Activated CD4-positive, alpha-beta T cell treated with anti-CD3 and anti-CD28 coated beads, Interleukin-2, amount 10 ng/mL, durations not matched to agents 24 days and 14 days (primary cell): ENCODE results near the gene GPC3. TPM values are rescaled to one million over a fixed set of nuclear protein-coding genes. Genes with fewer than 3 reads are reported as not detected.
A peak's percentile ranks its signal among the peaks of the same experiment; 100 is the strongest.
"Not testable (repeated sequence)": the region's sequence is repeated elsewhere in the genome, so short reads cannot be mapped to it uniquely, and the experiment has no call there.

ENCODE experiments used
- DNase-seq: peaks from one replicate; pipeline ENCODE4 v3.0.0; 2022
- H3K27ac Mint-ChIP-seq: one replicate; pipeline ENCODE4 v1.8.0; 2022; ENCODE audit warnings: mild to moderate bottlenecking, mixed read lengths
- H3K27me3 Mint-ChIP-seq: one replicate; pipeline ENCODE4 v1.8.0; 2022; ENCODE audit warnings: mixed read lengths
- H3K36me3 Mint-ChIP-seq: one replicate; pipeline ENCODE4 v1.8.0; 2022; ENCODE audit warnings: low read depth, mild to moderate bottlenecking, mixed read lengths
- H3K4me1 Mint-ChIP-seq: one replicate; pipeline ENCODE4 v1.8.0; 2021; ENCODE audit warnings: mixed read lengths
- H3K4me3 Mint-ChIP-seq: one replicate; pipeline ENCODE4 v1.8.0; 2022; ENCODE audit warnings: mild to moderate bottlenecking, moderate library complexity, mixed read lengths
- H3K9me3 Mint-ChIP-seq: one replicate; pipeline ENCODE4 v1.8.0; 2021; ENCODE audit warnings: mixed read lengths
- intact Hi-C: fragments of 100-400 bp; cut with micrococcal nuclease; formaldehyde crosslinking; loops from one replicate; pipeline ENCODE4 v1.15.1; 2023
- total RNA-seq: library from RNA; stranded (reverse); gene quantifications from 2 replicates; pipeline ENCODE4 v1.2.3, GENCODE V29; 2022

GPC3 gene
- 0.21 and 0.40 TPM in 2 replicates for total RNA-seq

DNA sequence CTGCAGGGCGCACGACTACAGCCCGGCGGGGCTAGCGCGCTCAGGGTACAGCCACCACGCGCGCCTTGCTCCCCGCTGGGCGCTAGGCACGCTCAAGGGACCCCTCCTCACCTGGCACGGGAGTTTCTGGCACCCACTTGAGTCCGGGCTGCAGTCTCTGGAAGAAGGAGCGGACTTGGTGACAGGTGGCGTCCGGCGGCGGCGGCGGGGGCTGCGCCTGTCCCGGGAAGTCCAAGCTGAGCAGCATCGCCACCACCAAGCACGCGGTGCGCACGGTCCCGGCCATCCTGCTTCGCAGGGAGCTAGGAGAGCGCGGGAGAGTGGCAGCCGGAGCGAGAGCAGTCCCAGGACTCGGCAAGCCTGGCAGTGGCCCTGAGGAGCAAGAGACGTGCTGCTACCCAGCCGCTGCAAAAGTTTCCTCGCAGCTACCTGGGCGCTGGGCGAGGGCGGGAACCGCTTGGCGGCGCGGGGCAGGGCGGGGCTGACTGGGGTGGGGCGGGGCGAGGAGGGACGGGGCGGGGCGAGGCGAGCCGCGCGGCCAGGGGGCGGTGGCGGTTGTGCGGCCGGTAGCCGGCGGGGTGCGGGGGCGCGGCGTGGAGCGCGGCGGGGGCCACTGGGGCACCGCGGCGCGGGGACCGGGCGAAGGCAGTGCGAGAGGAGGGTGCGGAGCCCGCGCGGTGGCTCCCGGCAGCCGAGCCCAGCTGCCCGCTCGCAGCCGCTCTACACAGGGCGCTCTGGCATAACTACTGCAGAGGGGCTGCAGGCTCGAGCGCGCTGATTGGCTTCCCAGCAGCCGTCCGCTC, at the start of gene GPC3:
Gene GPC3 (minus strand): TSS at position 431 of the 803 bp plus-strand sequence.
- intact Hi-C loops, result no loop called here
- no peaks in the 10 kb centered on the region for H3K36me3 Mint-ChIP-seq
- H3K27ac Mint-ChIP-seq, result no peak within 1 kb of the TSS
- H3K4me1 Mint-ChIP-seq, result peaks cover 2% of the 10 kb centered on the region
- H3K27me3 Mint-ChIP-seq, result peaks cover 43% of the 10 kb centered on the region
- no peaks in the 10 kb centered on the region for H3K9me3 Mint-ChIP-seq
- peak; percentile 78 for DNase-seq
- H3K4me3 Mint-ChIP-seq, result peak within 1 kb of the TSS; percentile 76

DNA sequence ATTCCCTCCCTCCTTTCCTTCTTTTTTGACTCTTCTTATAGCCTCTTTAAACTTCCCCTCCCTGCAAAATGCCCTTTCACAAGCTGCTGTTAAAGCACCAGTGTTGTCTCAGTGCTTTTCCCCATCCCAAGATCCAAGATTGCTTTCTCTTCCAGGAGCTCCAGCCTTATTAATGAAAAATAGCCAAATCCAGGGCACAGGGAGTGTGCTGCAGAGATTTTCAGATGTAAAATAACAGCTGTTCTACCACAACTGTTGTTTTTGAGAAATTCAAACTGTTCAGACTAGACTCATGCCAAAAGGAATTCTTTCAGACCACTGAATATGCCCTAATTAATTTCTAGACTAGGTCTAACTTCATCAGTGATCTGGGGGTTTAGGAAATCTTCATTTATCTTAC, 47.0 kb upstream of the GPC3 start:
- Mint-ChIP-seq H3K4me3 (no peak overlapping the region), H3K36me3 (no peaks in the 10 kb centered on the region), H3K4me1 (no peaks in the 10 kb centered on the region), H3K27me3 (peaks cover 4% of the 10 kb centered on the region), H3K9me3 (no peaks in the 10 kb centered on the region), H3K27ac (no peak overlapping the region)
- intact Hi-C loops, result no loop called here
- DNase-seq, result no peak

DNA sequence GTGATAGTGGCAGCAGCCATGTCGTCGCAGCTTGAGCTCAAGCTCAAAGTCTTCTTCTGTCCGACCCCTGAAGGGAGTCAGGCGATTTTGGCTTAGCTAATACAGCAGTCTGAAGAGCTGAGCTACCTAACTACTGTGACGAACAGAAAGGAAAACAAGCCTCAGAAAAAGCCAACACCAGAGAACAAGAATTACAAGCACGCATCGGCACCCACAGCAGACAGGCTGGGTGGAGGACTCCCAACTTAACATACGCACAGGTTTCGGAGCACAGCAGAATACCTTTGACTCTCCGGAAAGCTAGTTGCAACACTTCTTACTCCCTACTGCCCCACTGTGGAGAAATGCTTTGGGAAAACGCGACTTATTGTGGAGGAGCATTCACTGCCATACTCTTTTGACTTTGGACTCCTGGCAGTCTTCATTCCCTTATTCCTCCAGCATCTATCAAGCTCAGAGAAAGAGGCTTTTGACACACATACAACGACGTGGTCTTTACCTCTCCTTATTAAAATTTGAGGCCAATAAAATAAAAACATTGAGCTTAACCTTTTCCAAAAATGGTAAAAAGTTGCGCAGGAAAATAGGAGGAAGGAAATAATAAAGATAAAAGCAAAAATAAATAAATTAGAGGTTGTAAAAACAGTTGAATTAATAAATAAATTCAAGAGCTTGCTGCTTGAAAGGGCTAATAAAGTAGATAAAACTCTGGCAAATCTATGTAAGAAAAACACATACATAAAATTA, 41.3 kb upstream of the GPC3 start:
- Mint-ChIP-seq H3K4me1 (peaks cover 7% of the 10 kb centered on the region), H3K9me3 (no peaks in the 10 kb centered on the region), H3K4me3 (peak overlapping the region; percentile 60), H3K27me3 (no peaks in the 10 kb centered on the region), H3K36me3 (no peaks in the 10 kb centered on the region), H3K27ac (no peak overlapping the region)
- peak; percentile 79 for DNase-seq
- intact Hi-C loops, result loop anchor here (1.0 to 10.0 kb wide), 2 partner anchors 128 to 234 kb away; no protein-coding TSS in a partner anchor

DNA sequence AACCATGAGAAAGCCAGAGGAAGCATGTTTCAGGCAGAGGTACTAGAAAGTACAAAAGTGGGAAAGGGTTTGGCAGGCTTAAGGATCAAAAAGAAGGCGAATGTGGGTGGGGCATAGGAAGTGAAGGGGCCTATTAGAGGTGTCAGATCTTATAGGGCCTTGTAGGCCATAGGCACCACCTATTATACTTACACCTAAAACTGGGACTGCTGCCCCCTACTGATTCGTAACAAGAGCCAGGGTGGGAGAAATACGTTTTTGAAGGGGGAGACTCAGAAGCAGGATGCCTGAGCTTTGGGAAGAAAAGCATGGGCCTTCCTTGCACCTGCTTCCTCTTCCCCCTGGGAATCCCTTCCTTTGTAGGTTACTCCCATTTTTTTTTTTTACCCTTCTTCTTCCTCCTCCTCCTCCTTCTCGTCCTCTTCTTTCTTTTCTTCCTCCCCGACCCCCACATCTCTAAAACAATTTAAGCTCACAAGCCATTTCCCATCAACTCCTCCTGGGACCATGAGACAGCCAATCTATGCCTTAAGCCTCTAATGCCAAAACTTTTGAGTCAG, 40.7 kb upstream of the GPC3 start:
- H3K4me1 Mint-ChIP-seq, result peaks cover 7% of the 10 kb centered on the region
- no peaks in the 10 kb centered on the region for H3K36me3 Mint-ChIP-seq
- no peak overlapping the region for H3K27ac Mint-ChIP-seq
- no peak for DNase-seq
- peak overlapping the region; percentile 60 for H3K4me3 Mint-ChIP-seq
- intact Hi-C loops, result loop anchor here (1.0 to 10.0 kb wide), 2 partner anchors 129 to 234 kb away; no protein-coding TSS in a partner anchor
- no peaks in the 10 kb centered on the region for H3K9me3 Mint-ChIP-seq
- H3K27me3 Mint-ChIP-seq, result no peaks in the 10 kb centered on the region

DNA sequence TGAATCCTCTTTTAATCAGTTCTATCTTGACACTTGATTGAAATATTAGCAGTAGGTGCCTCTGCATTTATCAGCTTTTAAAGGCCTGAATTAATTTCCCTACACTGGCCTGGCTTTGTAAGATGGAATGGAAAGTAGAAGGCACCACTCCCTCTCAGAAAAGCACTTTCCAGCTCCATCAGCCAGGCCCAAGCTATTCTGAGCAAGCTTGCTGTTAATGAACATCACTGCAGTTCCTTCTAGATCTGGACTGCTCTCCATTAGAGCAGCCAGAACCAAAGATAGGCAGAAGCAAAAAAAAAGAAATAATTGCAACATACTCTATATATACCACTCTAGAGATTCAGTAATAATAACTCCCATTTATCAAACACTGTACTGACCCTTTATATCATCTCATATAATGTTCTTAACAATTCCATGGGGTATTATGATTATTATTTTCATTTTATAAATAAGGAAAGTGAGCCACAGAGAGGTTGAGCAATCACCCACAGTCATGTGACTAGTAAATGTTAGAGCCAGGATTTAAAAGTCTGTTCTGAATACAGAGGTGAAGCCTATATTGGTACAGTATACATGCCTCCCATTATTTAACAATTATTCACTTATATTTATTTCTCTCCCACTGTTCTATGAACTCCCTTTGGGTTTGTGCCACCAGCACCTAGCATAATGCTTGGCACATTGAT, 39.4 kb upstream of the GPC3 start:
- intact Hi-C loops, result loop anchor here (10.0 kb wide), 1 partner anchor 130 kb away; no protein-coding TSS in a partner anchor
- no peaks in the 10 kb centered on the region for H3K27me3 Mint-ChIP-seq
- H3K4me3 Mint-ChIP-seq, result no peak overlapping the region
- no peak for DNase-seq
- no peak overlapping the region for H3K27ac Mint-ChIP-seq
- no peaks in the 10 kb centered on the region for H3K36me3 Mint-ChIP-seq
- H3K9me3 Mint-ChIP-seq, result no peaks in the 10 kb centered on the region
- peaks cover 7% of the 10 kb centered on the region for H3K4me1 Mint-ChIP-seq

DNA sequence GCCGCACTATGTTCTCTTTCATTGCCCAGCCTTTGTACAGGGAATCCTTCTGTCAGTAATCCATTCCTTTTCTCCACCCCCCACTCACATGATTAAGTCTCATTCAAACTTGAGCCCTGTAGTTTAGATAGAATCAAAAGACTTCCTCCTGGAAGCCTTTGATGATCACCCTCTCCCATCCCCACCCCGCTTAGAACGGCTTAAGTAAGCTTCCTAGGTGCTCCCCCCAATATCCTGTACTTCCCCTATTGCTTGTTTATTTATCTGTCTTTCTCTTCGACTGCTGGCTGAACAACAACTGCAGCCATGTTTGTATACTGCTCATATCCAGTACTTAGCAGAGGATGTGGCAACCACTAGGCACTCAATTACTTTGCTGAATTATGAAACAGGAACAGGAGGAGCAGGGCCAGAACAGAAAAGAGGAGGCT, 38.5 kb upstream of the GPC3 start:
- H3K9me3 Mint-ChIP-seq, result no peaks in the 10 kb centered on the region
- H3K4me3 Mint-ChIP-seq, result no peak overlapping the region
- DNase-seq, result peak; percentile 57
- H3K27me3 Mint-ChIP-seq, result no peaks in the 10 kb centered on the region
- no peak overlapping the region for H3K27ac Mint-ChIP-seq
- no peaks in the 10 kb centered on the region for H3K36me3 Mint-ChIP-seq
- H3K4me1 Mint-ChIP-seq, result peaks cover 7% of the 10 kb centered on the region
- intact Hi-C loops, result loop anchor here (10.0 kb wide), 1 partner anchor 131 kb away; no protein-coding TSS in a partner anchor

DNA sequence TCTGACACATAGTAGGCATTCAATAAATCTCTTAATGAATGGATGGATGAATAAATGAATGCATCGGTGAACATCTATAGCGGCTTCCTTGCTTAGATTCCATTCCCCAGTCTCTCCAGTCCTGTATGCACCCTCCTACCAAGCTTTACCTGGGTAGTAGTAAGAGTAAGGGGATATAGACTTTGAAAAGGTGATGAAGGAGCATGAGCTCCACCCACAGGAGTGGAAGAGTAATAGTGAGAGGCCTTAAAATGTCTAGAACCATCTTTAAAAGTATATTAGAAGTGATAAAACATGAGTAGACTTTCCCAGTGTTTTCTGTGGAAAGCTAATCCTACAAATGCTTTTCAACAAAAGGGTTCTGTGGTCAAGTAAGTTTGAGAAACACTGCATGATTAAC, 35.5 kb upstream of the GPC3 start:
- Mint-ChIP-seq H3K27ac (no peak overlapping the region), H3K9me3 (no peaks in the 10 kb centered on the region), H3K36me3 (no peaks in the 10 kb centered on the region), H3K4me1 (no peaks in the 10 kb centered on the region), H3K4me3 (no peak overlapping the region), H3K27me3 (peaks cover 4% of the 10 kb centered on the region)
- DNase-seq, result no peak
- intact Hi-C loops, result loop anchor here (10.0 kb wide), 1 partner anchor 134 kb away; no protein-coding TSS in a partner anchor

DNA sequence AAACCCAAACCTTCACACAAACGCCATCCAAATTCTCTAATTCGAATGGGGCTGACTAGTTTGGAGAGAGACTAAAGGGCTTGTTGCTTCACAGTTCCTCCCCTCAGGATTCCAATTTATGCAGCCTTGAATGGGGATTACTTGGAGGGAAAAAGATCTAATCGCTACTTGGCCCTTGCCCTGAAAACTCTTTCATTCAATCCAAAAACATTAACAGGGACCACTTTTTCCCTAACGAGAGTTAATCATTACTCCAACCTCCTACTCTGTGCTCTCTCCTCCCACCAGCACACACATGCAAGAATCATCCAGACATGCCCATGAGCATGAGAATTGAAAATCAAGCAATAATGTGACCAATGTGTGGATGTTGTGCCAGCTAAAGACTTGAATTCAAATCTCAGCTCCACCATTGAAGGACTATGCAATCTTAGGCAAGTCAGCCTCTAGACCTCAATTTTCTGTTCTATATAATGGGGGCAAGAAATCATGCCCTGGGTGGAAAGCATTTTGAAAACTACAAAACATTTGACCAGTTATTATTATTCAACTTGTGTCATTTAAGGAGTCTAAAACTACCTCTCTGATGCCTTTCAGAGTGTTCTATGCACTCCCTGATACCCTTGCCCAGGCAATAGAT, 34.3 kb upstream of the GPC3 start:
- Mint-ChIP-seq H3K27ac (no peak overlapping the region), H3K9me3 (no peaks in the 10 kb centered on the region), H3K27me3 (peaks cover 4% of the 10 kb centered on the region), H3K4me1 (no peaks in the 10 kb centered on the region), H3K36me3 (no peaks in the 10 kb centered on the region), H3K4me3 (no peak overlapping the region)
- intact Hi-C loops, result loop anchor here (10.0 kb wide), 1 partner anchor 135 kb away; no protein-coding TSS in a partner anchor
- DNase-seq, result no peak

DNA sequence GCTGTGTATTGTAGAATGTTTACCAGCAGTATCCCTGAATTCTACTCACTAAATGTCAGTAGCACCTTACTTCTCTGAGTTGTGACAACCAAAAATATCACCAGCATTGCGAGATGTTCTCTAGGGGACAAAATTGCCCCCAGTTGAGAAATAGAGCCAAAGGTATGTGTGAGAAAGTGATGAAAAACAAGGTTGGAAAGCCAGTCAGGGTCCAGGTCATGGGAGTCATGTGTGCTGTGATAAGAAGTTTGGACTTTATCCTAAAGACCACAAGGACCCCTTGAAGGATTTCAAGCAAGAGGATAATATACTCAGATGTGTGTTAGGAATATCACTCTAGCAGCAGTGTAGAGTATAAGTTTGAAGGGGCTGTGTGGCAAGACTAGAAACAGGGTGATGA, 30.9 kb upstream of the GPC3 start:
- H3K27me3 Mint-ChIP-seq, DNase-seq, H3K4me1 Mint-ChIP-seq, H3K9me3 Mint-ChIP-seq, H3K27ac Mint-ChIP-seq, H3K36me3 Mint-ChIP-seq, H3K4me3 Mint-ChIP-seq, intact Hi-C loops: not testable (repeated sequence)

DNA sequence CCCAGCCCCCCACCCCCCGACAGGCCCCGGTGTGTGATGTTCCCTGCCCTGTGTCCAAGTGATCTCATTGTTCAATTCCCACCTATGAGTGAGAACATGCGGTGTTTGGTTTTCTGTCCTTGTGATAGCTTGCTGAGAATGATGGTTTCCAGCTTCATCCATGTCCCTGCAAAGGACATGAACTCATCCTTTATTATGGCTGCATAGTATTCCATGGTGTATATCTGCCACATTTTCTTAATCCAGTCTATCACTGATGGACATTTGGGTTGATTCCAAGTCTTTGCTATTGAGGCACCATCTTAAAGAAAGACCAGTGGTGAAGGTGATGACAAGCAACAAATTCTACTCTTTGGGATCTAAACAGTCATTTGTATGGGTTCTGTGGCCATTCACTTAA, 30.1 kb upstream of the GPC3 start:
- H3K9me3 Mint-ChIP-seq, intact Hi-C loops, H3K4me3 Mint-ChIP-seq, H3K27me3 Mint-ChIP-seq, H3K27ac Mint-ChIP-seq, H3K36me3 Mint-ChIP-seq, H3K4me1 Mint-ChIP-seq, DNase-seq: not testable (repeated sequence)

DNA sequence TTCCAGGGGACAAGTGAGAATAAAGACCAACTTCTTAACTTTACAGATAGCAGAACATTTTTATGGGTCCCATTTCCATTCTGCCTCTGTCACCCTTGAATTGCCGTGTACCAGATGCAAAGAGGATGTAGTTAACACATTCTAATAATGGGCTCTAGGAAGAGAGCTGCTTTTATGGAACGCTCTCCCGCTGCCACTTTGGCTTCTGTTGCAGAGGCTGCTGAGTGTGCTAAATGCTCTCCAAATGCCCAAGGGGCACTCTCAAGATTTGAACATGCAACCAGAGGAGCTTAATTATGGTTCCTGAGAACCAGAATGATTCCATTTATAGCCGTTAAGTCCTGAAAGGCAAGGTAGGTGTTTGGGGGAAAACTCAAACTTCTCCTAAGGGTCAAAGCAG, 28.1 kb upstream of the GPC3 start:
- Mint-ChIP-seq H3K27ac (no peak overlapping the region), H3K27me3 (peaks cover 4% of the 10 kb centered on the region), H3K4me3 (no peak overlapping the region), H3K4me1 (peaks cover 6% of the 10 kb centered on the region), H3K9me3 (no peaks in the 10 kb centered on the region), H3K36me3 (no peaks in the 10 kb centered on the region)
- DNase-seq, result no peak
- intact Hi-C loops, result no loop called here

DNA sequence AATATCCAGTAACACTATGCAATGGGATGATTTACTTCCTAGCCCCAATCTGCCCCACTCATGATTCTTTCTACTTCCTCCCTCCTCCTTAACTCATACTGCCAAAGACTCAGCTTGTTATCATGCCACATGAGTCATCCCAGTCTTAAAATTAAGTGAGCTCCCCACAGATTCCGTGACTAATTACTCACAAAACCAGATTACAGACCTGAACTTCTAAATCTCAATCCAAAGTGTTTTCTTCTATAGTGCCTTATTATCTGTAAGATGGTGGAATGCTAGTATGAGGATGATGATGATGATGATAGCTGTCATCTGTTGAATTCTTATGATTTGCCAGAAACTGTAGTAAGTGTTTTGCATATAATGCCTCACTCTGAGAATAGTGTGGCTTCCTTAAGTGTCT, 27.7 kb upstream of the GPC3 start:
- no peak for DNase-seq
- H3K36me3 Mint-ChIP-seq, result no peaks in the 10 kb centered on the region
- no peak overlapping the region for H3K4me3 Mint-ChIP-seq
- H3K9me3 Mint-ChIP-seq, result no peaks in the 10 kb centered on the region
- intact Hi-C loops, result no loop called here
- no peak overlapping the region for H3K27ac Mint-ChIP-seq
- peaks cover 6% of the 10 kb centered on the region for H3K4me1 Mint-ChIP-seq
- H3K27me3 Mint-ChIP-seq, result peaks cover 4% of the 10 kb centered on the region

DNA sequence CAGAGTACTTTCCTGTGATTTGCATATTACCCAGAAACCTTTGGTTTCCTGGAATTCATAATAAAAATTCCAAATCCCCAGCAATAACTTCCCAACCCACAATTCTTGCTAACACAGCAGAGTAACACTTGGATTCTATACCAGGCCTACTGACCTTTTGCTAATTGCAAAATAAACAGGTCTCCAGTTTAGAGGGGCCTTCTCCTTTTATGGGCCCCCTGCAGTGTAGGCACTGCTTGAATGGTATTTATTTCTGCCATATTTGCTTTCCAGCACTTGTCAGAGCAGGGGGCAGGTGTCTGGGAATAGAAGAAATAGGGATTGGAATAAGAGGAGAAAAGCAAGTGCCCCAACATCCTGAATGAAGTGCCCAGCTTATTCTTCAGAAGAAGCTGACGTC, 25.3 kb upstream of the GPC3 start:
- no peak overlapping the region for H3K4me3 Mint-ChIP-seq
- intact Hi-C loops, result no loop called here
- no peaks in the 10 kb centered on the region for H3K27me3 Mint-ChIP-seq
- DNase-seq, result no peak
- H3K4me1 Mint-ChIP-seq, result peaks cover 6% of the 10 kb centered on the region
- no peak overlapping the region for H3K27ac Mint-ChIP-seq
- no peaks in the 10 kb centered on the region for H3K36me3 Mint-ChIP-seq
- no peaks in the 10 kb centered on the region for H3K9me3 Mint-ChIP-seq
